H1 (cell line): ENCODE data around the gene PAOX. TPM values are rescaled to one million over a fixed set of nuclear protein-coding genes. Genes with fewer than 3 reads are reported as not detected.

Experiments
- CTCF ChIA-PET: fragments of 300-600 bp; sonication (Branson Sonifier 250); formaldehyde crosslinking; loops from one replicate; lab custom pipeline; 2021; ENCODE audit not compliant: partially characterized antibody; lab: Charles Lee
- POLR2A ChIA-PET: fragments of 300-600 bp; sonication (Branson Sonifier 250); formaldehyde crosslinking; loops from one replicate; lab custom pipeline; 2021; ENCODE audit warnings: inconsistent platforms; ENCODE audit not compliant: partially characterized antibody; lab: Charles Lee
- DNase-seq, 2 experiments: peaks; one replicate each; pipeline versions ENCODE4 v3.0.0 to v3.0.0-alpha.2; 2010 to 2022; ENCODE audit warnings: low spot score in 2 of 2, low read depth in 1 of 2, mixed read lengths in 1 of 2
- FAIRE-seq: peaks from 2 replicates; lab custom pipeline; 2011; peaks lifted over from hg19 to GRCh38; lab: Jason Lieb, UNC
- H2AFZ ChIP-seq: 2 replicates; pipeline ENCODE4 v1.8.1; 2012; ENCODE audit warnings: low read length, inconsistent platforms
- H2AK5ac ChIP-seq: 2 replicates; pipeline ENCODE4 v1.6.1; 2013; ENCODE audit warnings: low read depth, low read length
- H2BK120ac ChIP-seq: replicated peaks from 2 replicates; pipeline ENCODE3; 2013; ENCODE audit warnings: low read depth, low read length, inconsistent platforms
- H2BK12ac ChIP-seq: 2 replicates; pipeline ENCODE4 v1.6.1; 2013; ENCODE audit warnings: low read depth, low read length
- H2BK15ac ChIP-seq: 2 replicates; pipeline ENCODE4 v1.6.1; 2013; ENCODE audit warnings: low read length
- H2BK20ac ChIP-seq: 2 replicates; pipeline ENCODE4 v1.6.1; 2013; ENCODE audit warnings: low read length
- H2BK5ac ChIP-seq: 2 replicates; pipeline ENCODE4 v1.6.1; 2013; ENCODE audit warnings: low read depth, low read length
- H3K14ac ChIP-seq: 2 replicates; pipeline ENCODE4 v1.6.1; 2013; ENCODE audit warnings: inconsistent platforms; ENCODE audit not compliant: insufficient read length
- H3K18ac ChIP-seq: 2 replicates; pipeline ENCODE4 v1.6.1; 2013; ENCODE audit warnings: low read length; ENCODE audit errors: extremely low read depth
- H3K23ac ChIP-seq: 2 replicates; pipeline ENCODE4 v1.6.1; 2013; ENCODE audit warnings: inconsistent platforms; ENCODE audit not compliant: insufficient read length
- H3K23me2 ChIP-seq: 2 replicates; pipeline ENCODE4 v1.6.1; 2013; ENCODE audit warnings: low read depth, low read length
- H3K27ac ChIP-seq: 2 replicates; pipeline ENCODE4 v1.6.1; 2011; ENCODE audit warnings: low read depth, low read length, inconsistent platforms
- H3K27me3 ChIP-seq, 4 experiments: replicated peaks in 1 of 4; 1 replicate in 1 of 4; 2 replicates in 3 of 4; pipeline versions ENCODE4 v1.6.1 to v1.8.1; 2011 to 2013; ENCODE audit warnings: low read length in 3 of 4, mild to moderate bottlenecking in 3 of 4, inconsistent platforms in 2 of 4, mixed read lengths in 2 of 4, moderate library complexity in 1 of 4; ENCODE audit not compliant: control insufficient read depth in 3 of 4, insufficient read depth in 3 of 4; ENCODE audit errors: extremely low read depth in 1 of 4
- H3K36me3 ChIP-seq, 4 experiments: 2 replicates each; pipeline versions ENCODE4 v1.6.1 to v1.8.1; 2011 to 2013; ENCODE audit warnings: mild to moderate bottlenecking in 4 of 4, low read length in 3 of 4, moderate library complexity in 2 of 4, control low read depth in 1 of 4, inconsistent platforms in 1 of 4; ENCODE audit not compliant: insufficient read depth in 4 of 4, control insufficient read depth in 2 of 4
- H3K4ac ChIP-seq: replicated peaks from 2 replicates; pipeline ENCODE3; 2013; ENCODE audit warnings: low read length, low read depth, mixed read lengths, inconsistent platforms; ENCODE audit not compliant: insufficient read length
- H3K4me1 ChIP-seq, 4 experiments: replicated peaks in 1 of 4; 1 replicate in 1 of 4; 2 replicates in 3 of 4; pipeline versions ENCODE4 v1.6.1 to v1.8.1; 2011 to 2013; ENCODE audit warnings: low read length in 3 of 4, inconsistent platforms in 2 of 4, mixed read lengths in 1 of 4; ENCODE audit not compliant: insufficient read depth in 4 of 4, control insufficient read depth in 3 of 4
- H3K4me2 ChIP-seq, 2 experiments: 2 replicates each; pipeline versions ENCODE4 v1.6.1 to v1.8.1; 2011 to 2013; ENCODE audit warnings: low read depth in 2 of 2, low read length in 2 of 2, control low read depth in 1 of 2, inconsistent platforms in 1 of 2, mild to moderate bottlenecking in 1 of 2; ENCODE audit not compliant: insufficient read depth in 1 of 2
- H3K4me3 ChIP-seq, 4 experiments: fragments of 200-600, 300-600 bp in 1 of 4; sonication (generic), shearing (Covaris generic), sonication (Bioruptor Twin) in 1 of 4; 2 replicates each; pipeline versions ENCODE4 v1.5.1 to v1.8.1; 2011 to 2016; ENCODE audit warnings: low read length in 4 of 4, low read depth in 3 of 4, control low read depth in 2 of 4, inconsistent platforms in 2 of 4, mild to moderate bottlenecking in 2 of 4, mixed read lengths in 1 of 4, moderate library complexity in 1 of 4; ENCODE audit not compliant: insufficient read depth in 2 of 4; ENCODE audit errors: extremely low read depth in 1 of 4
- H3K56ac ChIP-seq: replicated peaks from 2 replicates; pipeline ENCODE3; 2013; ENCODE audit warnings: low read depth, mild to moderate bottlenecking, mixed read lengths, low read length, inconsistent platforms; ENCODE audit not compliant: insufficient read length
- H3K79me1 ChIP-seq: 2 replicates; pipeline ENCODE4 v1.6.1; 2013; ENCODE audit warnings: low read depth, low read length, control low read depth
- H3K79me2 ChIP-seq, 2 experiments: 2 replicates each; pipeline versions ENCODE4 v1.6.1 to v1.8.1; 2012 to 2013; ENCODE audit warnings: low read length in 2 of 2, mild to moderate bottlenecking in 2 of 2, inconsistent platforms in 1 of 2; ENCODE audit not compliant: insufficient read depth in 2 of 2, control insufficient read depth in 1 of 2
- H3K9ac ChIP-seq, 4 experiments: replicated peaks in 1 of 4; 1 replicate in 1 of 4; 2 replicates in 3 of 4; pipeline versions ENCODE4 v1.6.1 to v1.8.1; 2011 to 2013; ENCODE audit warnings: low read depth in 3 of 4, low read length in 3 of 4, control low read depth in 2 of 4, mild to moderate bottlenecking in 2 of 4, moderate library complexity in 2 of 4, inconsistent platforms in 1 of 4; ENCODE audit errors: extremely low read depth in 1 of 4
- H3K9me3 ChIP-seq, 2 experiments: 2 replicates each; pipeline versions ENCODE4 v1.6.1 to v1.8.1; 2012 to 2013; ENCODE audit warnings: mild to moderate bottlenecking in 2 of 2, moderate library complexity in 2 of 2, control low read depth in 1 of 2, inconsistent platforms in 1 of 2, low read depth in 1 of 2, low read length in 1 of 2, mixed read lengths in 1 of 2; ENCODE audit not compliant: insufficient read depth in 2 of 2
- H4K20me1 ChIP-seq, 2 experiments: replicated peaks in 1 of 2; 2 replicates each; pipeline versions ENCODE3 to v1.8.1; 2011 to 2013; ENCODE audit warnings: inconsistent platforms in 2 of 2, low read length in 2 of 2, mild to moderate bottlenecking in 1 of 2; ENCODE audit not compliant: insufficient read depth in 2 of 2, control insufficient read depth in 1 of 2
- H4K5ac ChIP-seq: 2 replicates; pipeline ENCODE4 v1.6.1; 2013; ENCODE audit warnings: low read length, low read depth, mixed read lengths, inconsistent platforms; ENCODE audit not compliant: insufficient read length
- H4K8ac ChIP-seq: 2 replicates; pipeline ENCODE4 v1.8.0; 2013; ENCODE audit warnings: mild to moderate bottlenecking, moderate library complexity, low read length, inconsistent platforms; ENCODE audit not compliant: insufficient read depth; ENCODE audit errors: extremely low read depth
- H4K91ac ChIP-seq: replicated peaks from 2 replicates; pipeline ENCODE3; 2013; ENCODE audit warnings: low read length, mixed read lengths, inconsistent platforms; ENCODE audit not compliant: insufficient read length
- ASH2L ChIP-seq: fragments of 200-600, 300-600 bp; sonication (generic); IDR thresholded peaks from one replicate; pipeline ENCODE4 v1.7.1; 2017; ENCODE audit warnings: low read length
- BACH1 ChIP-seq: IDR thresholded peaks from 2 replicates; pipeline ENCODE4 v1.6.1; 2012; ENCODE audit warnings: low read length, improper control_type of control experiment
- BRCA1 ChIP-seq: IDR thresholded peaks from 2 replicates; pipeline ENCODE4 v1.6.1; 2012; ENCODE audit warnings: low read depth, low read length, improper control_type of control experiment
- EGR1 ChIP-seq: IDR thresholded peaks from 2 replicates; pipeline ENCODE4 v1.6.1; 2011; ENCODE audit warnings: low read depth, low read length, borderline replicate concordance
- EP300 ChIP-seq, 2 experiments: IDR thresholded peaks; 1 replicate in 1 of 2; 2 replicates in 1 of 2; pipeline ENCODE4 v1.6.1; 2011 to 2012; ENCODE audit warnings: low read depth in 2 of 2, low read length in 2 of 2, mild to moderate bottlenecking in 2 of 2, borderline replicate concordance in 1 of 2, inconsistent platforms in 1 of 2, moderate library complexity in 1 of 2
- KDM4A ChIP-seq: IDR thresholded peaks from one replicate; pipeline ENCODE4 v1.7.1; 2012; ENCODE audit warnings: low read depth, mild to moderate bottlenecking, moderate library complexity, low read length, inconsistent platforms; ENCODE audit not compliant: severe bottlenecking
- NRF1 ChIP-seq: IDR thresholded peaks from 2 replicates; pipeline ENCODE4 v1.6.1; 2011; ENCODE audit warnings: mild to moderate bottlenecking, low read depth, low read length, improper control_type of control experiment
- POLR2A ChIP-seq, 2 experiments: IDR thresholded peaks; 1 replicate in 1 of 2; 2 replicates in 1 of 2; pipeline ENCODE4 v1.6.1; 2011; ENCODE audit warnings: low read depth in 2 of 2, low read length in 2 of 2, mild to moderate bottlenecking in 2 of 2; ENCODE audit errors: control extremely low read depth in 1 of 2
- POLR2AphosphoS5 ChIP-seq: IDR thresholded peaks from 2 replicates; pipeline ENCODE4 v1.6.1; 2011; ENCODE audit warnings: low read depth, low read length
- RFX5 ChIP-seq: IDR thresholded peaks from 2 replicates; pipeline ENCODE4 v1.6.1; 2011; ENCODE audit warnings: low read depth, low read length, improper control_type of control experiment, borderline replicate concordance
- SIN3A ChIP-seq, 2 experiments: IDR thresholded peaks in 1 of 2; conservative IDR thresholded peaks in 1 of 2; 2 replicates each; pipeline ENCODE4 v1.6.1; 2011 to 2012; ENCODE audit warnings: low read length in 2 of 2, improper control_type of control experiment in 1 of 2, low read depth in 1 of 2, mild to moderate bottlenecking in 1 of 2
- SIRT6 ChIP-seq: IDR thresholded peaks from one replicate; pipeline ENCODE4 v1.7.1; 2012; ENCODE audit warnings: low read length, inconsistent platforms
- TAF7 ChIP-seq: optimal IDR thresholded peaks from 2 replicates; pipeline ENCODE3; 2011; ENCODE audit warnings: low read depth, mild to moderate bottlenecking, inconsistent platforms, low read length, moderate library complexity, borderline replicate concordance
- WGBS, 2 experiments: shearing (Covaris generic) in 1 of 2; methylation state at CpG; one replicate each; pipeline versions ENCODE4 v1.1.6 to v1.1.7; 2013 to 2015; ENCODE audit warnings: low lambda C conversion rate in 2 of 2, mixed read lengths in 2 of 2, inconsistent platforms in 1 of 2, low coverage in 1 of 2, missing lambda C conversion rate in 1 of 2; ENCODE audit not compliant: insufficient replicate concordance in 2 of 2, insufficient coverage in 1 of 2, insufficient read length in 1 of 2; ENCODE audit errors: extremely low coverage in 1 of 2, missing lambda C conversion rate in 1 of 2; 5-methylcytosine and 5-hydroxymethylcytosine counted together
- polyA plus RNA-seq, 7 experiments: library from polyadenylated mRNA; depleted of rRNA in 3 of 7; stranded (reverse) in 5 of 7; unstranded in 2 of 7; fragments of >200 nt in 5 of 7; fragments of 200-250 nt in 2 of 7; gene quantifications; 1 replicate in 5 of 7; 2 replicates in 1 of 7; 4 replicates in 1 of 7; pipeline versions ENCODE4 v1.2.1 to v1.2.3, GENCODE V29; 2011 to 2013; ENCODE audit warnings: missing spikeins in 2 of 7, mixed read lengths in 2 of 7
- total RNA-seq: library from RNA; stranded (reverse); fragmentation: NEBNext Ultra II Directional; extraction: Animal tissue kit (Norgen Biotek cat#: 25700); gene quantifications from 2 replicates; pipeline ENCODE4 v1.2.1, GENCODE V29; 2021

Gene PAOX
- total and polyA plus RNA-seq, 2 of the 8 experiments (the other 6 are each of a cell fraction or from before 2014, with no cell fraction given), result 3.7 to 4.3 TPM

DNA sequence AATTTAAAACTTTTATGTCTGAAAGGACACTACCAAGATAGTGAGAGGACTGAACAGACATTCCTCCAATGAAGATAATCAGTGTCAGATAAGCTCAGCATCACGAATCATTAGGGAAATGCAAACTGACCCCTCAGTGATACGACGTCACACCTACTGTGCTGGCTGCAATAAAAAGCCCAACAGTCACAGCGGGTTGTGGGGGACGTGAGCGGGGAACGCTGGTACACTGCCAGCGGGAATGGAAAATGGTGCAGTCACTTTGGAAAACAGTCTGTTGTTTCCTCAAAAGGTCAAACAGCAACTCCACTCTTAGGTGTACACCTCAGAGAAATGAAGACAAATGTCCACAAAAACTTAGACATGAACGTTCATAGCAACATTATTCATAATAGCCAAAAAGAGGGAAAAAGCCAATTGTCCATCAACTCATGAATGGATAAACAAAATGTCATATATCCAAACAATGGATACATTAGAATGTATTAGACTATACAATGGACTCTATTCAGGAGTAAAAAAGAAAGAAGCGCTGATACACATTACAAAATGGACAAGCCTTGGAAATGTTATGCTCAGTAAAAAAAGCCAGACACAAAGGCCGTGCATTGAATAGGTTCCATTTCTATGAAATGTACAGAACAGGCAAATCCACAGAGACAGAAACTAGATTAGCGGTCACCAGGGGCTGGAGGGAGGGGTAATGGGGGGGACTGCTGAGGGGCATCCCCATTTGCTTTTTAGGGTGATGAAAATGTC is 3.5 kb upstream of the PAOX start:
- Histone ChIP-seq H2AFZ (no peak overlapping the region), H3K23ac (no peak overlapping the region), H3K23me2 (peaks cover 16% of the 10 kb centered on the region; the same call in 1 of the 2 replicates), H3K4ac (no peak overlapping the region), H2AK5ac (0 out of 2 replicates have a peak overlapping the region, but pooled peaks have one; percentile 13), H3K27ac (no peak overlapping the region), H3K14ac (no peak overlapping the region), H4K8ac (no peak overlapping the region), H3K79me1 (peaks cover 7% of the 10 kb centered on the region), H2BK120ac (no peak overlapping the region), H4K91ac (no peak overlapping the region), H4K20me1 (peaks cover 0 to 6% of the 10 kb centered on the region in 2 experiments), H3K56ac (no peak overlapping the region), H2BK5ac (no peak overlapping the region), H3K9ac (no peak overlapping the region), H3K9me3 (no peaks in the 10 kb centered on the region), H3K4me1 (peaks cover 0 to 3% (median under 1%) of the 10 kb centered on the region in 4 experiments; a peak in 5 of 7 replicates), H3K4me2 (no peak overlapping the region), H2BK12ac (no peak overlapping the region), H3K4me3 (no peak overlapping the region), H2BK20ac (no peak overlapping the region), H3K18ac (no peak overlapping the region), H3K27me3 (peaks cover 8 to 48% (median 30%) of the 10 kb centered on the region in 4 experiments), H4K5ac (no peak overlapping the region), H3K79me2 (peaks cover 0 to 3% of the 10 kb centered on the region in 2 experiments; a peak in 2 of 4 replicates), H3K36me3 (peaks cover 0 to 2% (median 0%) of the 10 kb centered on the region in 4 experiments; a peak in 3 of 8 replicates), H2BK15ac (no peak overlapping the region)
- DNase-seq (no peak), FAIRE-seq (no peak)
- 86% methylated on average over 12 of the region's 12 CpGs; no CpG with 5 or more reads in 1 of the 2 experiments for WGBS, 2 experiments
- TF ChIP-seq BRCA1, result no peak
- no peak for TF ChIP-seq ASH2L
- TF ChIP-seq SIRT6, result no peak
- no peak for TF ChIP-seq EP300 (IDR thresholded peaks at IDR 0.05; ENCODE audit: borderline replicate concordance in 1 of 2, low read depth in 2 of 2, low read length in 2 of 2)
- no peak for TF ChIP-seq NRF1
- TF ChIP-seq RFX5, result no peak
- no peak for TF ChIP-seq BACH1
- no peak for TF ChIP-seq KDM4A
- TF ChIP-seq POLR2A (IDR thresholded peaks at IDR 0.05; ENCODE audit: control extremely low read depth in 1 of 2, low read depth in 2 of 2, low read length in 2 of 2), result no peak
- no peak for TF ChIP-seq EGR1
- TF ChIP-seq POLR2AphosphoS5, result no peak
- TF ChIP-seq SIN3A (conservative IDR thresholded peaks at IDR 0.05 in 1 of 2, IDR thresholded peaks at IDR 0.05 in 1 of 2; ENCODE audit: low read depth in 1 of 2, low read length in 2 of 2), result no peak
- no peak for TF ChIP-seq TAF7
- POLR2A ChIA-PET, result interaction anchor here (0.6 to 0.9 kb wide), 3 partner anchors 22 to 151 kb away, joined by 3 read pairs; partner anchors contain the start of gene PRAP1
- CTCF ChIA-PET, result interaction anchor here (2.2 to 3.0 kb wide), 2 partner anchors 23 to 47 kb away, joined by 11 to 15 read pairs; no protein-coding TSS in a partner anchor
